Urothelium cell line (cell line): ENCODE data around the gene PPT2.

Experiments used
- DNase-seq: peaks from one replicate; pipeline ENCODE4 v3.0.0; 2011; ENCODE audit warnings: low spot score, mixed read lengths
- FAIRE-seq: peaks from 2 replicates; lab custom pipeline; 2011; peaks lifted over from hg19 to GRCh38; lab: Jason Lieb, UNC

PPT2 gene, protein sequence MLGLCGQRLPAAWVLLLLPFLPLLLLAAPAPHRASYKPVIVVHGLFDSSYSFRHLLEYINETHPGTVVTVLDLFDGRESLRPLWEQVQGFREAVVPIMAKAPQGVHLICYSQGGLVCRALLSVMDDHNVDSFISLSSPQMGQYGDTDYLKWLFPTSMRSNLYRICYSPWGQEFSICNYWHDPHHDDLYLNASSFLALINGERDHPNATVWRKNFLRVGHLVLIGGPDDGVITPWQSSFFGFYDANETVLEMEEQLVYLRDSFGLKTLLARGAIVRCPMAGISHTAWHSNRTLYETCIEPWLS

DNA sequence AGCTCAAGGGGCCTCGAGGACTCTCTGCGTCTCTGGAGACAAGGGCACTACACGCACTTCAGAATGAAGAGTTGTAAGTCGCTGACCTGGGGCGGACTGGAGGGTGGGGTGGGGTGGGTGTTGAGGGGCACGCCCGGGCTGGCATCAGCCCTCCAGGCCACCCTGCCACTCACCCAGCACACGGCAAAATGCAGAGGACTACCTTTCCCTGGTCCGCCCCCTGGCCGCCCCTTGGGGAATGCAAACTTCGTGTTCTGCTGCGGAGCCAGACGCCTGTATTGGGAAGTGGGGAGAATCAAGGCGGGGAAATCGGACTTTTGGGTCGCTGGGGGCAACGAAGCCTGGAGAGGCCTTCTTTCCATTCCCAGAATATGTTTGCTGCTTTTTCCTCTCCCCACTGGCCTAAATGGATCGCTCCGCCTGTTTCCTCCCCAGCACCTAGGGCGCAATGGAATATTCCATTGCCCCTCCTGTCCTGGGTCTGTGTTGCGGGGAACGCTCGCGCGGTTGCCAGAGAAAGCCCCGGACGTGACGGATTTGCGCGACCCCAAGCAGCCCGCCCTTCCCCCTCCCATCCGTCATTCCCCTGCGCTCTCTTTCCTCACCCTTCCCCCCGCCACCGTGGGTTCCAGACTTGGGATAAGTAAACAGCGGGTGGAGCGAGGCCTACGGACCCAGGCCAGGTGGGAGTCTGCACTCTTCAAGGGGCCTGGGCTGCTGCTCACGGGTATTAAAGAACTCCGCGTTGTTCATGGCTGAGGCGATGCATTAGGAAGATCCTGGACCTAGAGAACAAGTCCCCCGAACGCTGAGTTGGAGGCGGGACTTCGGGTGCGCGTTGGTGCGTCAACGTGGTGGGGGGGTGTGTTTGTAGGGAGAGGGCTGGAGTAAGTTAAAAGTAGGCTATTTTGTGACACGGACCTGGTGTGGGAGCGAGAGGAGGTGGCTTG lies at the start of gene PPT2:
Gene PPT2, plus strand, starts transcription at position 578 of the 950 bp plus-strand sequence. CDS start 454 bp downstream, outside the sequence.
- FAIRE-seq (peak; percentile 83), DNase-seq (peak; percentile 89)

DNA sequence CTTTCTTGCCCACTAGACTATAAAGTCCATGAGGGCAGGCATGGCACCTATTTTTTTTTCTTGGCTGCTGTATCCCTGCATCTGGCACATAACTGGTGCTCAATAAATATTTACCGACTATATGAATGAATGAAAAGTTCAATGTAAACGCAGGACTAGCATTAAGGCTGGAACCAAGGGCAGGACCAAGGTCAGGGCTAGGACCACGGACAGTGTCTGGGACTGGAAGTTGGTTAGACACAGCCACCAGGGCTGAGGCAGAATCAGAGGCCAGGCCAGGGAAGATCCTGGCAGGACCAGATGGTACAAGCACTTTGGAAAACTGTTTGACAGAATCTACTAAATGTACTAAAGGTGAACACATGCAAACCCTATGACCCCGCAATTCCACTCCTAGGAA lies 48.5 kb upstream of the PPT2 start:
- no peak for DNase-seq
- no peak for FAIRE-seq

DNA sequence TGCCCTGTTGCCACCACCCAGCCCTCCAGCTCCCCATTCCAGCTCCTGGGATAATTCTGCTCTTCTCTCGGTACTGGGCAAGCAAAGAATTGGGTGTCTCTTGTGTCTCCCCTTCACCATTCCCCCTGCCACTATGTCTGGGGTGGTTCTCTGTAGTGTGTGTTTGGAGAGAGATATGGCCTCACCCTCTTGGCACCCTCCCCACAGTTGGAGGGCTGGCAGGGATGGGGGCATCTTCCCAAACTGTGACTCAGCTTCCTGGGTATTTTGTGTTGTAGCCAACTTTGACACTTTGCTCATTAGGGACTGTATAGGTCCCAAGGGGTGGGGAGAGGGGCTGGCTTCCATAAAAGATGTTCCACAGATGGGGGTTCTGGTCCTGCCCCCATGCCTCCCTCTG lies 46.5 kb upstream of the PPT2 start:
- no peak for FAIRE-seq

DNA sequence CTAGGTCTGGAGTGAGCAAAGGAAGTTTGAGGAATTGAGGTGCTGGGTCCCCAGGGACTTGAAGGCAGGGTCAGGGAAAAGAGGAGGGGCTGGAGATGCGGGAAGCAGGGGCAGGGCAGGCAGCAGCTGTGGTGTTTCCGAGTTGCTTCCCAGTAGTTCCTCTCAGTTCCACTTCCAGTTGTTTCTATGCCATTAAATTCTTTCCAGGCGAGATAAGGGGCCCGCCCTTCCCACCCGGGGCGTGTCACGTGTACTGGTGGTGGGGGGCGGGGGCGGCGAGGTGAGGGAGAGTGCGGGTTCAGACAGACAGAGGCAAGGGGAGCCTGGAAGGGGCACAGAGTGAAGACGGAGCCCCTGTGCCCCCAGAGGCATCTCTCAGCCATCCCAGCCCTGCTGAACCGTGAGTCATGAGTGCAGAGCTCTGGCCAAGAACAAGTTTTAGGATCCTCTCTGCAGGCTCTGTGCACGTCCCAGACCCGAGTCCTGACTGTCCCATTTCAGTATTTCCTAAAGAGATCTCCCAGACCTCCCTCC lies 45.8 kb upstream of the PPT2 start:
- DNase-seq (peak; percentile 47), FAIRE-seq (no peak)

More for the DNA sequence above, 46.5 kb upstream of the PPT2 start:
- DNase-seq: peak; percentile 31

GRCh38 chr6:32108727-32109113 lies 45.2 kb upstream of the PPT2 start:
- DNase-seq (no peak), FAIRE-seq (no peak)

- FAIRE-seq (no peak), DNase-seq (no peak)
Observed at GRCh38 chr6:32109114-32109764, 44.7 kb upstream of the PPT2 start, which contains the start of gene TNXB. TSS of gene TNXB (minus strand) at chr6:32109338. CDS start at chr6:32098198, 11,140 bp downstream.

GRCh38 chr6:32109765-32110160 lies 44.2 kb upstream of the PPT2 start:
- DNase-seq (no peak), FAIRE-seq (no peak)

GRCh38 chr6:32110632-32111031 lies 43.3 kb upstream of the PPT2 start:
- FAIRE-seq (no peak), DNase-seq (no peak)

DNA sequence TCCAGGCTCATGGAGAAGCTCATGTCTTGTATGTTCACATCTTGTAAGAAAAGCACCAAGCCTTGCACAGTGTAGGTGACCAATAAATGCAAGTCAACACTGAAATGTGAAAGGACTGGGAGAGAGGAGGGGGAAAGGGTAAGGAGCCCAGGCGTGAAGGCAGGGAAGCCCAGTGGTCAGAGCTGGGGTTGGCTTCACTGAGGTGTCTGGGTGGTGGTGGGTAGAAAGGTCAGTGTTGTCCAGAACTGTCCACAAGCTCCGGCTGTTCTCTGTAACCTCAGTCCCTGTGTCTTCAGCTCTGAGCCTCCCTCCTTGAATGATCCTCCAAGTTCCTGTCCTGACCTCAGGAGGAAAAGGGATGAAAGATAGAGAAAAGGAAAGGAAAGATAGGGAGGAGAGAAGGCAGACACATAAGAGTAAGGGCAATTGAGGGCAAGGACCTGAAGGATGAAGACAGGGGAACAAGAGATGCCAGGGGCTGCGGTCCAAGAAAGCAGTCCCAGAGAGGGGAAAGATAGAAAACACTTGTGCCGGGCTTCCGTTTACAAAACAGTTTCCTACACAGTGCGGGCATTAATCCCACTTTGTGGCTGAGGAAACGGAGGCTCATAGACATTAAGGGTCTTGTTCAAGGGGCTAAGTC lies 42.4 kb upstream of the PPT2 start:
- FAIRE-seq: no peak

GRCh38 chr6:32112431-32112980 lies 41.4 kb upstream of the PPT2 start:
- FAIRE-seq (no peak), DNase-seq (no peak)

More for the DNA sequence above, 42.4 kb upstream of the PPT2 start:
- no peak for DNase-seq

- FAIRE-seq: no peak
Observed at GRCh38 chr6:32113386-32114352, 40.3 kb upstream of the PPT2 start.

GRCh38 chr6:32114796-32115195 lies 39.1 kb upstream of the PPT2 start:
- DNase-seq: no peak
- no peak for FAIRE-seq

More at GRCh38 chr6:32113386-32114352, 40.3 kb upstream of the PPT2 start:
- no peak for DNase-seq

DNA sequence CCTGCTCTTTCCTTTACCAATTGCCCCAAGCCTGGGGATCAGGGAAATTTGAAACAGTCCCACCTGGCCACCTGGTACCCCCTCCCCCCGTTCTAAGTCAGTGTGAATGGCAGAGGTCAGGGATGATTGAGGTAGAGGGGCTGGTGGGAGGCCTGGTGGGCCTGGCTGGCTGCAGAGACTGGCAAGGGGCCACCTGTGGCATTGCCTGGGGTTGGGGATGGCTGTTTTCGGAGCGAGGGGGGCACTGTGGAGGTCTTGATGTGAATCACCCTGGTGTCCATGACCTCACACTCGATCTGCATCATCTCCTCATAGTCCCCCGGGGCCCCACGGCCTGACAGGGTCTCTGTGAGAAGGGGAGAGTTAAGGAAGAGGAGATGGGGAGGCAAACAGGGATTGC lies 38.3 kb upstream of the PPT2 start:
- FAIRE-seq: no peak

DNA sequence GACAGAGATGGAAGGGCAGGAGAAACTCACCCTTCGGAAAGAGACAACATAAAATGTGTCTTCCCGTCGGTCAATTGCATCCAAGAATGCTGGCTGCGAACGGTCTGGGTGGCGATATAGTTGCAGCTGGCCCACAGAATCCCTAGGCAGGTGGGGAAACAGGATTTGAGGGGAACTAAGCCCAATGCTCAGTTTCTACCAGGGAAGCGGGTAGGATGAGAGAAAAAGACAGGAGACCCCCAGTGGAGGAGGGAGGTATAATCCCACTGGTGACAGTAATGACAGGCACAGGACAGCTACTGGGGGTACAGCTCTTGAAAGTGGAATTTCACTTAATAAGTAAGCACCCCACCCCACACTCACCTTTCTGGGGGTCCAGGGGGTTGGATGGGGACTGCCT lies 37.3 kb upstream of the PPT2 start:
- FAIRE-seq (no peak), DNase-seq (peak; percentile 45)

More for the DNA sequence above, 38.3 kb upstream of the PPT2 start:
- no peak for DNase-seq

DNA sequence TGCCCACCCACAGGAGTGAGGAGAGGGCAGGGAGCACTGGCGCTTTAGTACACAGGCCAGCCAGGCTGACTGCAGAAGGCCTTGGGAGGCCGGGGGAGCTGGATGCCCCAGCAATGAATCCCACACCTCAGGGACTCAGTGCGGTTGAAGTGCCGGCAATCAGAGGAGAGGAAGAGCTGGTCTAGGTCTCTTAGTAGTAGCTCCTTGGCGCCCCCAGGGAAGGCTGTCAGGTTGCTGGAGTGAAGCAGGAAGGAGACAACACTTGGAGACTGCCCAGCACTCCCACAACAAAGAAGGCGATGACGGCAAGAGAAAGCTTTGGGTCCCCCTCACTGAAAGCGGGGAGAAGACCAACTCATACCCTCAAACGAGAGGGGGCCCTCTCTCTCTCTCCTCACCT lies 36.5 kb upstream of the PPT2 start:
- no peak for DNase-seq
- FAIRE-seq: no peak

DNA sequence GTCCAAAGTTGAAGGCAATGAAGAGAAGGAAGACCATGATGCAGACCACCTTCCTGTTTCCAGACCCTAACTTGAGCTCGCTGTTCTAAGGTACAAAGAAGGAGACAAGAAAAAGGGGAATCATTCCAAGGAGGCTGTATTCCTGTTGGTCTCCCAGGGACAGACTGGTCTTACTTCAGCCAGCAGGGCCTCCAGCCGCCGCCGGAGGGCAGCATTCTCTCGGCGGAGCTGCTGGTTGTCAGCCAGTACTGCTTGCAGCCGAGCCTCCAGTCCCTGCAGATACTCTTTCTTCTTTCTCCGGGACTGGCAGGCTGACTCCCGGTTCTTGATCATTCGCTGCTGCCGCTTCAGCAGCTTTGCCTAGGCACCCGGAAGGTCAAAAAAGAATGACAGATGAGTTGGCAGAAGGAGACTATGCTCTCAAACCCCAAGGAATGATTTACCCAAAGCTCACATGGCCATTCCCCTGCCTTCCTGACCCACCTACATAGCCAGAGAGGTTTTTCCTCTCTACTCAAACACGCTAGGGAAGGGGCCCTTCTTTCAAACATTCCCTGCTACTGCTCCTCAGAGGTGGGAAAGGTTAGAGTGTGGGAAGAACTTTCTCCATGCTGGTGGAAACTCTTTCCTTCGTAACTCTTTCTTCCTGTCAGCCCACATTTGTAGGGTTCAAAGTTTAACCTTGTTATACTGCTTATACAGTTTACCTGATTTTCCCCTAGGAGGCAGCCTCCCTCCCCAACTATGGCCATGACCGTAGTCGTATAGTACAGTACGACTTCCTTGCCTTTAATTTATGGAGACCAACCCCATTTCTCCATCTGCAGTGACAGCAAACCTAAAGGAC lies 34.9 kb upstream of the PPT2 start:
- peak; percentile 81 for DNase-seq
- FAIRE-seq: no peak

GRCh38 chr6:32120573-32121059 lies 33.3 kb upstream of the PPT2 start:
- FAIRE-seq: no peak
- DNase-seq: no peak

DNA sequence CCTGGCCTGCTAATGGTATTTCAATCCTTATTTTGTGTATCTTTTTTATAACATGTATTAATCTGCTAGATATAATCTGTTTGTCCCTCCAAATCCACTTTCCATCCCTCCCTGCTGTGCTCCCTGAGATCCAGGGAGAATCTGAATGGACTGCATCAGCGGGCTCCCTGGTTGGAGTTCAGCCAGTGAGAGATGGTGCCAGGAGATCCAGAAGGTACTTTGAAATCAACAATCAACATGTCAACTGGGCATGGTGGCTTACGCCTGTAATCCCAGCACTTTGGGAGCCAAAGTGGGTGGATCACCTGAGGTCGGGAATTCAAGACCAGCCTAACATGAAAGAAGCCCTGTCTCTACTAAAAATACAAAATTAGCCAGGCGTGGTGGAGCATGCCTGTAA lies 30.3 kb upstream of the PPT2 start:
- DNase-seq (no peak), FAIRE-seq (no peak)
